ENCODE measurements around the gene CCNK.

Gene CCNK

DNA sequence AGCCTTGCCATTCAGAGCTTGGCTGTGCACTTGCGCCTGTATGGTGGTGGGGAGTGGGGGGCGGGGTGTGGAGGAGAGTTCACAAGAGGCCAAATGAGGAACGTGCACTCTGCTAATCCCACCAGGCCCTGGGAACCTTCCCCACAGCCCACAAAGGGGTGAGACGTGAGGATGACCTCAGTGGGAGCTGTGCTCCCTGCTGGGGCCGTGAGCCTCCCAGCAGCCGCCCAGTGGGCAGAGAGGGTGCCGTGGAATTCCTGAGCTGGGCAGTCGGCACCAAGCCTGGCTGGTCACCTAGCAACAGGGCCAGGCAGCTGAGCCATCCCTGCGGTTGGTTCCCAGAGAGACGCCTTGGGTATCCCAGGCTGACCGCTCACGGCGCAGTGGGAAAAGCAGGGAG lies 53.7 kb downstream of the CCNK start:
- peak; percentile 71 for ATAC-seq
- TF ChIP-seq PATZ1 (CRISPR knock-in tag; IDR thresholded peaks at IDR 0.05; ENCODE audit: borderline replicate concordance), result no peak
- no peak for TF ChIP-seq OSR1 (CRISPR knock-in tag; IDR thresholded peaks at IDR 0.05)
- TF ChIP-seq GLIS3 (CRISPR knock-in tag; IDR thresholded peaks at IDR 0.05), result no peak
- no peak for TF ChIP-seq TOX (CRISPR knock-in tag; IDR thresholded peaks at IDR 0.05; ENCODE audit: borderline replicate concordance)
- TF ChIP-seq ZNF8 (CRISPR knock-in tag; IDR thresholded peaks at IDR 0.05), result no peak
- TF ChIP-seq TSHZ2 (CRISPR knock-in tag; IDR thresholded peaks at IDR 0.05), result no peak
- TF ChIP-seq RARB (CRISPR knock-in tag; IDR thresholded peaks at IDR 0.05), result no peak
- no peak for TF ChIP-seq ZC3H10 (CRISPR knock-in tag; IDR thresholded peaks at IDR 0.05)
- TF ChIP-seq ZFP30 (CRISPR knock-in tag; IDR thresholded peaks at IDR 0.05), result no peak
- no peak for TF ChIP-seq TCF4 (CRISPR knock-in tag; IDR thresholded peaks at IDR 0.05; ENCODE audit: borderline replicate concordance)
- no peak for TF ChIP-seq ZNF565 (CRISPR knock-in tag; conservative IDR thresholded peaks at IDR 0.05; ENCODE audit: low read depth)
- no peak for TF ChIP-seq CSRNP3 (CRISPR knock-in tag; IDR thresholded peaks at IDR 0.05)
- TF ChIP-seq, protein P1, sequence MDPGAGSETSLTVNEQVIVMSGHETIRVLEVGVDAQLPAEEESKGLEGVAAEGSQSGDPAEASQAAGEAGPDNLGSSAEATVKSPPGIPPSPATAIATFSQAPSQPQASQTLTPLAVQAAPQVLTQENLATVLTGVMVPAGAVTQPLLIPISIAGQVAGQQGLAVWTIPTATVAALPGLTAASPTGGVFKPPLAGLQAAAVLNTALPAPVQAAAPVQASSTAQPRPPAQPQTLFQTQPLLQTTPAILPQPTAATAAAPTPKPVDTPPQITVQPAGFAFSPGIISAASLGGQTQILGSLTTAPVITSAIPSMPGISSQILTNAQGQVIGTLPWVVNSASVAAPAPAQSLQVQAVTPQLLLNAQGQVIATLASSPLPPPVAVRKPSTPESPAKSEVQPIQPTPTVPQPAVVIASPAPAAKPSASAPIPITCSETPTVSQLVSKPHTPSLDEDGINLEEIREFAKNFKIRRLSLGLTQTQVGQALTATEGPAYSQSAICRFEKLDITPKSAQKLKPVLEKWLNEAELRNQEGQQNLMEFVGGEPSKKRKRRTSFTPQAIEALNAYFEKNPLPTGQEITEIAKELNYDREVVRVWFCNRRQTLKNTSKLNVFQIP (CRISPR knock-in tag; IDR thresholded peaks at IDR 0.05; ENCODE audit: borderline replicate concordance, low read depth), result no peak
- TF ChIP-seq, protein P2, sequence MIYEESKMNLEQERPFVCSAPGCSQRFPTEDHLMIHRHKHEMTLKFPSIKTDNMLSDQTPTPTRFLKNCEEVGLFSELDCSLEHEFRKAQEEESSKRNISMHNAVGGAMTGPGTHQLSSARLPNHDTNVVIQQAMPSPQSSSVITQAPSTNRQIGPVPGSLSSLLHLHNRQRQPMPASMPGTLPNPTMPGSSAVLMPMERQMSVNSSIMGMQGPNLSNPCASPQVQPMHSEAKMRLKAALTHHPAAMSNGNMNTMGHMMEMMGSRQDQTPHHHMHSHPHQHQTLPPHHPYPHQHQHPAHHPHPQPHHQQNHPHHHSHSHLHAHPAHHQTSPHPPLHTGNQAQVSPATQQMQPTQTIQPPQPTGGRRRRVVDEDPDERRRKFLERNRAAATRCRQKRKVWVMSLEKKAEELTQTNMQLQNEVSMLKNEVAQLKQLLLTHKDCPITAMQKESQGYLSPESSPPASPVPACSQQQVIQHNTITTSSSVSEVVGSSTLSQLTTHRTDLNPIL (CRISPR knock-in tag; IDR thresholded peaks at IDR 0.05; ENCODE audit: low read depth), result no peak
- TF ChIP-seq ZFP3 (CRISPR knock-in tag; IDR thresholded peaks at IDR 0.05), result no peak
- TF ChIP-seq SNAI2 (CRISPR knock-in tag; IDR thresholded peaks at IDR 0.05), result no peak
- TF ChIP-seq PPARA (CRISPR knock-in tag; IDR thresholded peaks at IDR 0.05; ENCODE audit: borderline replicate concordance), result no peak
- TF ChIP-seq ISL1 (CRISPR knock-in tag; IDR thresholded peaks at IDR 0.05), result no peak
- no peak for TF ChIP-seq CSDC2 (CRISPR knock-in tag; IDR thresholded peaks at IDR 0.05)
- no peak for TF ChIP-seq ESRRG (CRISPR knock-in tag; IDR thresholded peaks at IDR 0.05)

DNA sequence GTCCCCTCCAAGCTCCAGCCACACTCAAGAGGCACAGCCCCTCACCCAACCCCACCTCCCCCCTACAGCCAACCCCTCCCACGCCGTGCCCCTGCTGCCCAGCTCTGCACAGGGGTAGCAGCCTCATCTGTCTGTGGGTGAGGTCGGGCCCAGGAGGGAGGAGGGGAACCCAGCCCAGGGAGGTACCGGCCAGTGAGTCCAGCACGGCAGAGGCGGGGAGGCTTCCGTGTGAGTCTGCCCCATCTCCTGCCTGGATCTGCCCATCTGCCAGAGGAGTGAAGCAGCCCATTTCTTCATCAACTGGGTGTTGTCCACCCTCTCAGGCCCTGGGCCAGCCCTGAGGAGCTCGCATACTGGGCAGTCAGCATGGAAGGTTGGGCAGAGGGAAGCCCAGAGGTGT lies 54.2 kb downstream of the CCNK start:
- no peak for ATAC-seq
- TF ChIP-seq PPARA (CRISPR knock-in tag; IDR thresholded peaks at IDR 0.05; ENCODE audit: borderline replicate concordance) (no peak), CSDC2 (CRISPR knock-in tag; IDR thresholded peaks at IDR 0.05) (no peak), PATZ1 (CRISPR knock-in tag; IDR thresholded peaks at IDR 0.05; ENCODE audit: borderline replicate concordance) (no peak), ZNF565 (CRISPR knock-in tag; conservative IDR thresholded peaks at IDR 0.05; ENCODE audit: low read depth) (no peak), ZC3H10 (CRISPR knock-in tag; IDR thresholded peaks at IDR 0.05) (no peak), ZFP30 (CRISPR knock-in tag; IDR thresholded peaks at IDR 0.05) (no peak), CSRNP3 (CRISPR knock-in tag; IDR thresholded peaks at IDR 0.05) (no peak)
- TF ChIP-seq, protein P2 (CRISPR knock-in tag; IDR thresholded peaks at IDR 0.05; ENCODE audit: low read depth), result no peak

Data from SK-N-SH treated with all-trans-retinoic acid at 6 μM for 48 hours (cell line).